DOHH2 (cell line): ENCODE data around the gene EEFSEC.

Experiments used
- H3F3A ChIP-seq: fragments of 200-600 bp; sonication (generic), shearing (Covaris generic); 2 replicates; pipeline ENCODE4 v1.6.0; 2016; ENCODE audit warnings: antibody characterized with exemption, mild to moderate bottlenecking; ENCODE audit not compliant: control insufficient read depth, insufficient read depth
- H3K27ac ChIP-seq: fragments of 200-600 bp; sonication (generic); 2 replicates; pipeline ENCODE4 v1.5.1; 2014; ENCODE audit warnings: low read depth, mild to moderate bottlenecking, low read length, moderate library complexity
- H3K27me3 ChIP-seq: fragments of 200-600 bp; sonication (generic); 2 replicates; pipeline ENCODE4 v1.6.1; 2014; ENCODE audit warnings: mild to moderate bottlenecking, low read length, mixed read lengths; ENCODE audit not compliant: control insufficient read depth
- H3K36me3 ChIP-seq: fragments of 200-600 bp; sonication (generic); 2 replicates; pipeline ENCODE4 v1.6.1; 2014; ENCODE audit warnings: mild to moderate bottlenecking, low read length, moderate library complexity, mixed read lengths; ENCODE audit not compliant: control insufficient read depth
- H3K4me1 ChIP-seq: fragments of 200-600 bp; sonication (generic); 2 replicates; pipeline ENCODE4 v1.6.1; 2014; ENCODE audit warnings: mild to moderate bottlenecking, low read length, mixed read lengths; ENCODE audit not compliant: control insufficient read depth
- H3K4me2 ChIP-seq: fragments of 200-600 bp; sonication (generic); 2 replicates; pipeline ENCODE4 v1.6.0; 2014; ENCODE audit warnings: mild to moderate bottlenecking, low read length, moderate library complexity
- H3K4me3 ChIP-seq: fragments of 200-600 bp; sonication (generic); 2 replicates; pipeline ENCODE4 v1.5.1; 2014; ENCODE audit warnings: mild to moderate bottlenecking, low read length, mixed read lengths
- H3K79me2 ChIP-seq: fragments of 200-600 bp; sonication (generic); 2 replicates; pipeline ENCODE4 v1.6.1; 2014; ENCODE audit warnings: mild to moderate bottlenecking, low read length, mixed read lengths; ENCODE audit not compliant: control insufficient read depth
- H3K9me2 ChIP-seq: fragments of 200-600 bp; sonication (generic); replicated peaks from 2 replicates; pipeline ENCODE4 v1.6.1; 2014; ENCODE audit warnings: mild to moderate bottlenecking, low read length, mixed read lengths; ENCODE audit not compliant: control insufficient read depth
- H3K9me3 ChIP-seq: fragments of 200-600 bp; sonication (generic); 2 replicates; pipeline ENCODE4 v1.6.1; 2014; ENCODE audit warnings: antibody characterized with exemption, low read length, mixed read lengths; ENCODE audit not compliant: control insufficient read depth, insufficient read depth
- H4K20me1 ChIP-seq: fragments of 200-600 bp; sonication (generic); 2 replicates; pipeline ENCODE4 v1.6.0; 2014; ENCODE audit warnings: low read depth, mild to moderate bottlenecking, antibody characterized with exemption, low read length, moderate library complexity; ENCODE audit not compliant: control insufficient read depth, insufficient read depth
- EZH2phosphoT487 ChIP-seq: fragments of 200-600 bp; sonication (generic); IDR thresholded peaks from 2 replicates; pipeline ENCODE4 v1.6.1; 2017; ENCODE audit warnings: borderline replicate concordance, mild to moderate bottlenecking, antibody characterized with exemption, low read length, moderate library complexity, mixed read lengths
- TF ChIP-seq, protein P1 (sequence below): fragments of 200-600 bp; sonication (generic); IDR thresholded peaks from one replicate; pipeline ENCODE4 v1.5.1; 2014; ENCODE audit warnings: antibody characterized with exemption, mild to moderate bottlenecking, low read depth, low read length; ENCODE audit not compliant: poor library complexity, severe bottlenecking

EEFSEC gene

GRCh38 chr3:128323206-128324081 lies 170.2 kb downstream of the EEFSEC start:
- Histone ChIP-seq H3K79me2 (no peaks in the 10 kb centered on the region), H3K9me3 (no peaks in the 10 kb centered on the region), H3K4me3 (no peak overlapping the region), H3K4me1 (no peaks in the 10 kb centered on the region), H4K20me1 (no peaks in the 10 kb centered on the region), H3F3A (no peaks in the 10 kb centered on the region), H3K27ac (no peak overlapping the region), H3K9me2 (no peaks in the 10 kb centered on the region), H3K36me3 (no peaks in the 10 kb centered on the region; the same call in 1 of the 2 replicates), H3K27me3 (no peaks in the 10 kb centered on the region), H3K4me2 (no peak overlapping the region)
- TF ChIP-seq, protein P1, sequence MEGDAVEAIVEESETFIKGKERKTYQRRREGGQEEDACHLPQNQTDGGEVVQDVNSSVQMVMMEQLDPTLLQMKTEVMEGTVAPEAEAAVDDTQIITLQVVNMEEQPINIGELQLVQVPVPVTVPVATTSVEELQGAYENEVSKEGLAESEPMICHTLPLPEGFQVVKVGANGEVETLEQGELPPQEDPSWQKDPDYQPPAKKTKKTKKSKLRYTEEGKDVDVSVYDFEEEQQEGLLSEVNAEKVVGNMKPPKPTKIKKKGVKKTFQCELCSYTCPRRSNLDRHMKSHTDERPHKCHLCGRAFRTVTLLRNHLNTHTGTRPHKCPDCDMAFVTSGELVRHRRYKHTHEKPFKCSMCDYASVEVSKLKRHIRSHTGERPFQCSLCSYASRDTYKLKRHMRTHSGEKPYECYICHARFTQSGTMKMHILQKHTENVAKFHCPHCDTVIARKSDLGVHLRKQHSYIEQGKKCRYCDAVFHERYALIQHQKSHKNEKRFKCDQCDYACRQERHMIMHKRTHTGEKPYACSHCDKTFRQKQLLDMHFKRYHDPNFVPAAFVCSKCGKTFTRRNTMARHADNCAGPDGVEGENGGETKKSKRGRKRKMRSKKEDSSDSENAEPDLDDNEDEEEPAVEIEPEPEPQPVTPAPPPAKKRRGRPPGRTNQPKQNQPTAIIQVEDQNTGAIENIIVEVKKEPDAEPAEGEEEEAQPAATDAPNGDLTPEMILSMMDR, result no peak
- no peak for TF ChIP-seq EZH2phosphoT487

DNA sequence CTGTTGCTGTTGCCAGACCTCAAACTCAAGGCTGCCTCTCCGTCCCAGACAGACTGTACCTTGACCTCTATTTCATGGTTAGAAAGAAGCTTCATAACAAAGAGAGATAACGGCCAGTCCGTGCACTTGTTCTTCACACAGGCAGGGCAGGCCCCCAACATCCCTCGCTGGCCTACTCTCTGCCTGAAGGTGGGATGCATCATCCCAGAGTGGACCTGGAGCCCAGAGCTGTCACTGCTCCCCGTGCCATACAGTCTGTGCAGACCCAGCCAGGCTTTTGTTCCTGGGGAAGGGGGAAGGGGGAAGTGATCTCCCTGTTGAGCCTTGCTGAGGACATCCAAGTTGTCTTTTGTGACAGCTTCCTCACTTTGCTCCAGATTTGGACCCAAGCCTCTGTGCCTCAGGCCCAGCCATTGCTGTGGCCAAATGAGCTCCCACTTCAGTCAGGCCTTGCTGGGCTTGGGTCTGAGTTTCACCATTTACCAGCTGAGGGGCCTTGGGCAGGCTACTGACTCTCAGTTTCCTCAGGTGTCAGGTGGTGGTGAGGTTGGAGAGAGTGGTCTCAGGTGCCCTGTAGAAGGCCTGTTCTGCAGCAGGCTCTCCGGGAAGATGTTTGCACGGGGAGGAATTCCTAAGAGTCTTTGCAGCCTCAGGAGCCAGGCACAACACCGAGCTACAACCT lies 171.8 kb downstream of the EEFSEC start:
- Histone ChIP-seq H3K9me2 (no peaks in the 10 kb centered on the region), H3K79me2 (no peaks in the 10 kb centered on the region), H3K36me3 (no peaks in the 10 kb centered on the region), H3K4me2 (no peak overlapping the region), H3K4me3 (no peak overlapping the region), H3K9me3 (no peaks in the 10 kb centered on the region), H3K27me3 (no peaks in the 10 kb centered on the region), H3K4me1 (no peaks in the 10 kb centered on the region), H3K27ac (no peak overlapping the region), H4K20me1 (no peaks in the 10 kb centered on the region), H3F3A (no peaks in the 10 kb centered on the region)
- TF ChIP-seq, protein P1, result no peak
- no peak for TF ChIP-seq EZH2phosphoT487

DNA sequence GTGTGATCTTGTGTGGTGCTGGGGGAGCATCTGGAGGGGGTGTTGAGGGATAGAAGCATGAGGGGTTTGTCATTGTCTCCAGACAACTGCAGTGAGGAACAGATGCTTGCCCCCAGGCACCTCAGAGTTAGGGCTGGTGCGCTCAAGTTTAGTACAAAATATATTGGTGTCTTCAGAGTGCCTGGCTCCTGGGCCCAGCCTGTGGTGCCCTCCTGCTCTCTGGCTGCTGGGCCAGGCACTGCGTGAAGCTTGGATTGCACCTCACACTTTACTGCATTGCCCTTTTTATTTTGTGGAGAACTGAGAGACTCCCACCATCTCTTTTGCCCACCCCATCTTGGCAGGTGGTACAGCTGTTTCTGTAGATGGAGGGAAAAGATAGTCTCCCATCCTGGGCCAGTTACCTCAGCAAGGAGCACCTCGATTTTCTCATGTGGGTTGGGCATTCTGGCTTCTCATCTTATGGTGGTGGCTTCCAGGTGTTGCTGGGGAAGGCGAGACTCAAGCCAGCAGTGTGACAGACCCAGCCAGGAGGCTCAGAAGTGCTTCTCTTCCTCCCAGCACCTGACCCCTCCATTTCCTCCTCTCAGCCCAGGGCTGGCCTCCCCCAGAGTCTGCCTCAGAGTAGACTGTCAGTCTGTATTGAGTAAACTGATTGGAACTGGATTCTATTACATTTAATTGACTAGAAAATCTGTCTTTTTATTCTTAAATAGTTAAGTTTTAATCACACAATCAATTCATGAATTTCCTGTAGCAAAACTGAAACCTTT lies 173.0 kb downstream of the EEFSEC start:
- TF ChIP-seq, protein P1, result no peak
- no peak for TF ChIP-seq EZH2phosphoT487
- no peaks in the 10 kb centered on the region for H3K9me3 ChIP-seq
- no peaks in the 10 kb centered on the region for H3K36me3 ChIP-seq
- no peak overlapping the region for H3K4me3 ChIP-seq
- no peaks in the 10 kb centered on the region for H3F3A ChIP-seq
- no peak overlapping the region for H3K4me2 ChIP-seq
- no peaks in the 10 kb centered on the region for H3K4me1 ChIP-seq
- H3K27ac ChIP-seq, result no peak overlapping the region
- H3K27me3 ChIP-seq, result no peaks in the 10 kb centered on the region
- H4K20me1 ChIP-seq, result no peaks in the 10 kb centered on the region
- H3K9me2 ChIP-seq, result no peaks in the 10 kb centered on the region
- no peaks in the 10 kb centered on the region for H3K79me2 ChIP-seq
